ENCODE measurements around the gene EIF3I.

EIF3I gene

DNA sequence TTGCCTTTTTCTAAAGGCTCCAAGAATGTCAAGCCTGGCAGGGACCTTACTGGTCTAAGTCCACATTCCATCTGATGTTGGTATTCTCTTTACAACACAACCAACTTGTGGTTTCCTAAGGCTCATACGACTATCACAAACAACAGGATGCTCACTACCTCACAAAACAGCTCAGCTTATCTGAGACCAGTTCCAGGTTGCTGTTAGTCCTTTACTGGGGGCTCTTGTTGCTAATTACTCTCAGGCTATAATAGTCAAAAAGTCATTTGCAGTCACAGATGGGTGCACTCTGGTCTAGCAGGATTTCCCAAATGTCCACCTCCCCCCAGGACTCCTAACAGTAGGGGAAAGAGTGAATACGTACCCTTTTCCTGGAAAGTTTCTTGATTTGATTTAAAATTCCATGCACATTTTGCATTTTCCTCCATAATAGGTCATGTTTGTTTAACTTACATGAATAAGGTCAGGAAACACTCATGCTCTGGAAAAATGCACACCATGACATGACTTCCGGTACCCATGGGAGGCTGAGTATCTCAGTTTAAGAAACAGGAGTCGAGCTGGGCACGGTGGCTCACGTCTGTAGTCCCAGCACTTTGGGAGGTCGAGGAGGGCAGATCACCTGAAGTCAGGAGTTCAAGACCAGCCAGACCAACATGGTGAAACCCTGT lies 44.8 kb downstream of the EIF3I start:
- DNase-seq (ENCODE audit: low spot score), result no peak

DNA sequence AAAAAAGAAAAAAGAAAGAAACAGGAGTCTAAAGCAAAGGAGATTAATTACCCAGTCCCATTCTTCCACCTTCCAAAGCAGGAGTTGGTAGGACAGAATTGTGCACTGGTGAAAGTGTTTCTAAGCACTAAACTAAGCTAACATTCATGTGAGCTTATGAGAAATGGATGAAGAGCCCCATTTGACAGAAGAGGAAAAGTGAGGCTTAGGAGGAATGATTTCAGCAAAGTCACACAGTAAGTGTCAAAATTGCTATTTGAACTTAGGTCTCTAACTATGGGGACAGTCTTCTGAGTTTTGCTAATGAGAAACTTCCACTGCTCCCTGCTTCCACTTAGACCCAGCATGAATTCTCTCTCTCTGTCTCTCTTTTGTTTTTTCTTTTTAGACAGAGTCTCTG lies 47.5 kb downstream of the EIF3I start:
- DNase-seq (ENCODE audit: low spot score), result no peak

DNA sequence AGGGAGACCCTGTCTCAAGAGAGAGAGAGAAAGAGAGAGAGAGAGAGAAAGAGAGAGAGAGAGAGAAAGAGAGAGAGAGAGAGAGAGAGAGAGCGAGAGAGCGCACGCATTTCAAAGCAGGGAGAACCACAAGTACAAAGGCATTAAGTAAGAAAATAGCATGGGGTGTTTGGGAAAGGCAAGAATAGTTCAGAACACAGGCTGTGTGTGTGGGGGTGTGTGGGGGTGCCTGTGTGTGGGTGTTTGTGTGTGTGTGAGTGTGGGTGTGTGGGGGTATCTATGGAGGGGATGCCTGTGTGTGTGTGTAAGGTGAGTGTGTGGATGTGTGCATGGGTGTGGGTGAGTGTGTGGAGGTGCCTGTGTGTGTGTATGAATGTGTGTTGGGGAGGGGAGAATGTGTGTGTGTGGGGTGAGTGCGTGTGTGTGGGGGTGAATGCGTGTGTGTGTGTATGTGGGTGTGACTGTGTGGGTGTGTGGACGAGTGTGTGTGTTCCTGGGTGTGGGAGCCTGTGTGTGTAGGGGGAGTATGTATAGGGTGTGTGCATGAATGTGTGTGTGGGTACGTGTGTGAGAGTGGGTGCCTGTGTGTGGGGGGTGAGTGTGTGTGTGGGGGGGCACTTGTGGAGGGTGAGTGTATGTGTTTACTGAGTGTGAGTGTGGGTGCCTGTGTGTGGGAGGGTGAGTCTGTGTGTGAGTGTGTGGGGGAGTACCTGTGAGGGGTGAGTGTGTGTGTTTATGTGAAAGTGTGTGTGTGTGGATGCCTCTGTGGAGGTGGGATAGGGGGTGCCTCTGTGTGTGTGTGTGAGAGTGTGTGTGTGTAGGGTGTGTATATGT lies 50.6 kb downstream of the EIF3I start:
- no peak for DNase-seq (ENCODE audit: low spot score)

DNA sequence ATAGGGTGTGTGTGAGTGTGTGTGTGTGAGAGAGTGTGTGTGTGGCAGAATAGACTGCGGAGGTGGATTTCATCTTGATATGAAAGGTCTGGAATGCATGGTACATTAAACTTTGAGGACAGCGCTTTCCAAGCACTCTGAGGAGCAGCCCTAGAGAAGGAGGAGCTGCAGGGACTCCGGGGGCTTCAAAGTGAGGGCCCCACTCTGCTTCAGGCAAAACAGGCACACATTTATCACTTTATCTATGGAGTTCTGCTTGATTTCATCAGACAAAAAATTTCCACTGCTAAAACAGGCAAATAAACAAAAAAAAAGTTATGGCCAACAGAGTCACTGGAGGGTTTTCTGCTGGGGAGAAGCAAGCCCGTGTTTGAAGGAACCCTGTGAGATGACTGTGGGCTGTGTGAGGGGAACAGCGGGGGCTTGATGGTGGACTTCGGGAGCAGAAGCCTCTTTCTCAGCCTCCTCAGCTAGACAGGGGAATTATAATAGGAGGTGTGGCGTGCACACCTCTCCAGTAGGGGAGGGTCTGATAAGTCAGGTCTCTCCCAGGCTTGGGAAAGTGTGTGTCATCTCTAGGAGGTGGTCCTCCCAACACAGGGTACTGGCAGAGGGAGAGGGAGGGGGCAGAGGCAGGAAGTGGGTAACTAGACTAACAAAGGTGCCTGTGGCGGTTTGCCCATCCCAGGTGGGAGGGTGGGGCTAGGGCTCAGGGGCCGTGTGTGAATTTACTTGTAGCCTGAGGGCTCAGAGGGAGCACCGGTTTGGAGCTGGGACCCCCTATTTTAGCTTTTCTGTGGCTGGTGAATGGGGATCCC lies 51.4 kb downstream of the EIF3I start:
- peak; percentile 59 for DNase-seq (ENCODE audit: low spot score)

DNA sequence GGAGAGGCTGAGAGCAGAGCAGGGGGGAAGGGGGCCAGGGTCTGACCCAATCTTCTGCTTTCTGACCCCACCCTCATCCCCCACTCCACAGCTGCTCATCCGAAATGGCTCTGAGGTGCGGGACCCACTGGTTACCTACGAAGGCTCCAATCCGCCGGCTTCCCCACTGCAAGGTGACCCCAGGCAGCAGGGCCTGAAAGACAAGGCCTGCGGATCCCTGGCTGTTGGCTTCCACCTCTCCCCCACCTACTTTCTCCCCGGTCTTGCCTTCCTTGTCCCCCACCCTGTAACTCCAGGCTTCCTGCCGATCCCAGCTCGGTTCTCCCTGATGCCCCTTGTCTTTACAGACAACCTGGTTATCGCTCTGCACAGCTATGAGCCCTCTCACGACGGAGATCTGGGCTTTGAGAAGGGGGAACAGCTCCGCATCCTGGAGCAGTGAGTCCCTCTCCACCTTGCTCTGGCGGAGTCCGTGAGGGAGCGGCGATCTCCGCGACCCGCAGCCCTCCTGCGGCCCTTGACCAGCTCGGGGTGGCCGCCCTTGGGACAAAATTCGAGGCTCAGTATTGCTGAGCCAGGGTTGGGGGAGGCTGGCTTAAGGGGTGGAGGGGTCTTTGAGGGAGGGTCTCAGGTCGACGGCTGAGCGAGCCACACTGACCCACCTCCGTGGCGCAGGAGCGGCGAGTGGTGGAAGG lies 52.6 kb downstream of the EIF3I start:
- no peak for DNase-seq (ENCODE audit: low spot score)

DNA sequence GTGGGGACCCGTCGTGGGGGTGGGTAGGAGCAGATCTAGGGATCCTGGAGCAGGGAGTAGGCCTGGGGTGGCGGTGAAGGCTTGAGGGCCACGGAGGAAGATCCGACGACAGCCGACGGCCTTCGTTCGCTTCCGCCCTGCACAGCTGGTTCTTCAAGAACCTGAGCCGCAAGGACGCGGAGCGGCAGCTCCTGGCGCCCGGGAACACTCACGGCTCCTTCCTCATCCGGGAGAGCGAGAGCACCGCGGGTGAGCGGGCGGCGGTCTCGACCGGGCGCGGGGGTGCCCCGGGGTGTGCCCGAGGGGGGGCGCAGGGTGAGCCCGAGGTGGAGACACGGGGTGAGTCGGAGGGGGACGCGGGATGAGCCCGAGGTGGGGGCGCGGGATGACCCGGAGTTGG lies 53.2 kb downstream of the EIF3I start:
- no peak for DNase-seq (ENCODE audit: low spot score)

DNA sequence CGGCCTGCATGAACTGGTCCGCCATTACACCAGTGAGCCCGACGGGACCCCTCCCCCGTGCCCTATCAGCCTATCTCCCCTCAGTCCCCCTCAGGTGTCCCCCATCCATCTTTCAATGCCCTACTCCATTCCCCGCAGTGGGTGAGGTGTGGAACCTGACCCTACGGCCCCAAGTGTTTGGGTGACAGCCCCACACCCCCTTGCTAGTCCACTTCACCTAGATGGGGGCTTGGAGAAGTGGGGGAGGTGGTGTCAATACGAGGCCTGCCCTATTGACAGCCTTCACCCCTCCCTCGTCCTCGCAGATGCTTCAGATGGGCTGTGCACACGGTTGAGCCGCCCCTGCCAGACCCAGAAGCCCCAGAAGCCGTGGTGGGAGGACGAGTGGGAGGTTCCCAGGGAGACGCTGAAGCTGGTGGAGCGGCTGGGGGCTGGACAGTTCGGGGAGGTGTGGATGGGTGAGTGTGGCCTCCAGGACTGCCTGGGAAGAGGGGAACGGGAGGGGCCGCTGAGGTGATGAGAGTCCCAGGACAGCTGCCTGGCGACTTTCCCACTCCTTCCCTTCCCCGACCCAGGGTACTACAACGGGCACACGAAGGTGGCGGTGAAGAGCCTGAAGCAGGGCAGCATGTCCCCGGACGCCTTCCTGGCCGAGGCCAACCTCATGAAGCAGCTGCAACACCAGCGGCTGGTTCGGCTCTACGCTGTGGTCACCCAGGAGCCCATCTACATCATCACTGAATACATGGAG lies 54.0 kb downstream of the EIF3I start:
- no peak for DNase-seq (ENCODE audit: low spot score)

Data from NAMALWA (cell line).